Fibroblast of the aortic adventitia (primary cell): ENCODE results near the gene ANKRD13D. TPM values are rescaled to one million over a fixed set of nuclear protein-coding genes. Genes with fewer than 3 reads are reported as not detected.

Experiments used
- DNase-seq: peaks from one replicate; pipeline ENCODE4 v3.0.0-alpha.2; 2010; ENCODE audit warnings: low read depth
- H3K4me3 ChIP-seq: 2 replicates; pipeline ENCODE4 v1.5.1; 2011; ENCODE audit warnings: low read depth, mild to moderate bottlenecking, control low read depth, low read length, moderate library complexity
- CTCF ChIP-seq: IDR thresholded peaks from 2 replicates; pipeline ENCODE4 v1.5.1; 2011; ENCODE audit warnings: mild to moderate bottlenecking, low read length, control low read depth, inconsistent platforms; ENCODE audit not compliant: insufficient read depth
- total RNA-seq: library from RNA; depleted of rRNA; stranded (reverse); fragments of >200 nt; gene quantifications from 2 replicates; pipeline ENCODE4 v1.2.3, GENCODE V29; 2012; ENCODE audit warnings: low replicate concordance

Gene ANKRD13D
- total RNA-seq, 1 donor: 25.3 TPM

GRCh38 chr11:67278939-67279588, 10.0 kb upstream of the ANKRD13D start:
- TF ChIP-seq CTCF: no peak
- H3K4me3 ChIP-seq: no peak overlapping the region
- DNase-seq: no peak

- DNase-seq: no peak
- no peak for TF ChIP-seq CTCF
- no peak overlapping the region for H3K4me3 ChIP-seq
Observed at GRCh38 chr11:67279589-67280340, 9.3 kb upstream of the ANKRD13D start.

GRCh38 chr11:67280341-67280787, 8.7 kb upstream of the ANKRD13D start:
- no peak for DNase-seq
- no peak for TF ChIP-seq CTCF
- no peak overlapping the region for H3K4me3 ChIP-seq

- no peak for DNase-seq
- no peak overlapping the region for H3K4me3 ChIP-seq
- no peak for TF ChIP-seq CTCF
Observed at GRCh38 chr11:67280788-67281551, 8.1 kb upstream of the ANKRD13D start.

- H3K4me3 ChIP-seq: no peak overlapping the region
- DNase-seq: no peak
- TF ChIP-seq CTCF: no peak
Observed at GRCh38 chr11:67281552-67282150, 7.5 kb upstream of the ANKRD13D start.

- H3K4me3 ChIP-seq: no peak overlapping the region
- DNase-seq: no peak
- no peak for TF ChIP-seq CTCF
Observed at GRCh38 chr11:67282155-67282875, 6.8 kb upstream of the ANKRD13D start.
